AG04450 (cell line): Measurements from ENCODE around the gene ZNF324B. TPM values are rescaled to one million over a fixed set of nuclear protein-coding genes. Genes with fewer than 3 reads are reported as not detected.
"Not testable (repeated sequence)": the region's sequence is repeated elsewhere in the genome, so short reads cannot be mapped to it uniquely, and the experiment has no call there.

ENCODE experiments used
- CTCF ChIA-PET: fragments of 300-600, 350-600 bp; formaldehyde crosslinking; extraction: SDS; loops from one replicate; lab custom pipeline; 2022; ENCODE audit warnings: antibody characterized with exemption, inconsistent platforms; lab: Charles Lee
- POLR2A ChIA-PET: fragments of 350-600 bp; formaldehyde crosslinking; extraction: SDS; loops from one replicate; lab custom pipeline; 2021; ENCODE audit warnings: antibody characterized with exemption, inconsistent platforms; lab: Yijun Ruan, JAX
- DNase-seq: peaks from one replicate; pipeline ENCODE4 v3.0.0-alpha.2; 2011; ENCODE audit warnings: low read depth, low spot score
- H3K27ac ChIP-seq: one replicate; pipeline ENCODE4 v1.5.1; 2012; ENCODE audit warnings: low read depth, low read length, control low read depth
- H3K27me3 ChIP-seq: one replicate; pipeline ENCODE4 v1.6.0; 2012; ENCODE audit warnings: low read length; ENCODE audit not compliant: control insufficient read depth, insufficient read depth
- H3K4me3 ChIP-seq: 2 replicates; pipeline ENCODE4 v1.5.1; 2011; ENCODE audit warnings: mild to moderate bottlenecking, low read depth, low read length, control low read depth
- H3K9me3 ChIP-seq: 2 replicates; pipeline ENCODE4 v1.5.1; 2012; ENCODE audit warnings: low read length; ENCODE audit not compliant: control insufficient read depth, insufficient read depth
- CTCF ChIP-seq: IDR thresholded peaks from 2 replicates; pipeline ENCODE4 v1.5.1; 2011; ENCODE audit warnings: low read depth, low read length, control low read depth, inconsistent platforms
- polyA plus RNA-seq: library from polyadenylated mRNA; depleted of rRNA; stranded (reverse); fragments of >200 nt; gene quantifications from 2 replicates; pipeline ENCODE4 v1.2.3, GENCODE V29; 2011

The ZNF324B gene
- polyA plus RNA-seq, 1 experiment = 1.8 TPM

DNA sequence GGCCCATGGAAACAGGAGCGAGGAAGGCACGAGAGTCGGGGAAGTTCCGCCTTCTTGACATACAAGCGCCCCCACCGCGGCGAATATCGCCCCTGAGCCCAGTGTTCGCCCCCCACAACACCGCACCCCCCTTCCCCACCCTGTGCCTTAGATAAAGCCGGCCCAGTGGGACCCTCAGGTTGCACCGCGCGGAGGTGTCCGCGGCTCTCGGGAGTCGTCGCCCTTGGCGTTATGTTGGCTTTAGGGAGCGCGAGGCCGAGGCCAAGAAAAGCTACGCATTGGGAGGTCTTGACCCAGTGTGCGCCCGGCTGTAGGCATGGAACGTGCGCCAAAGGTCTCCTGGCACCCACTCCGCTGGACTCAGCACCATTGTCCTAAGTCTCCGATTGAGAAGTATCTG lies 10.9 kb upstream of the ZNF324B start:
- ChIA-PET CTCF (no interaction called here), POLR2A (interaction anchor here (1.0 kb wide), 3 partner anchors 11 to 32 kb away, joined by 3 to 7 read pairs (median 6); partner anchors contain the start of genes ZNF324B and ZNF584)
- Histone ChIP-seq H3K4me3 (peak overlapping the region; percentile 93), H3K9me3 (peaks cover 64% of the 10 kb centered on the region), H3K27ac (peak overlapping the region; percentile 90), H3K27me3 (peaks cover 3% of the 10 kb centered on the region)
- no peak for TF ChIP-seq CTCF
- DNase-seq = no peak

DNA sequence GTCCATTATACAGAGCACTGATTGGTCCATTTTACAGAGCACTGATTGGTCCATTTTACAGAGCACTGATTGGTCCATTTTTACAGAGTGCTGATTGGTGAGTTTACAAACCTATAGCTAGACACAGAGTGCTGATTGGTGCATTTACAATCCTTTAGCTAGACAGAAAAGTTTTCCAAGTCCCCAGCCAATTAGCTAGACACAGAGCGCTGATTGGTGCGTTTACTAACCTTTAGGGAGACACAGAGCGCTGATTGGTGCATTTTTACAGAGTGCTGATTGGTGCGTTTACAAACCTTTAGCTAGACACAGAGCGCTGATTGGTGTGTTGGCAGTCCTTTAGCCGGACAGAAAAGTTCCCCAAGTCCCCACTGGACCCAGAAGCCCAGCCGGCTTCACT lies 8.4 kb upstream of the ZNF324B start:
- H3K4me3 ChIP-seq, CTCF ChIA-PET, DNase-seq, H3K27ac ChIP-seq, H3K27me3 ChIP-seq: not testable (repeated sequence)
- POLR2A ChIA-PET = interaction anchor here (0.7 kb wide), 1 partner anchor 34 kb away, joined by 3 read pairs; the partner anchor contains the start of gene ZNF584
- H3K9me3 ChIP-seq = peaks cover 41% of the 10 kb centered on the region

DNA sequence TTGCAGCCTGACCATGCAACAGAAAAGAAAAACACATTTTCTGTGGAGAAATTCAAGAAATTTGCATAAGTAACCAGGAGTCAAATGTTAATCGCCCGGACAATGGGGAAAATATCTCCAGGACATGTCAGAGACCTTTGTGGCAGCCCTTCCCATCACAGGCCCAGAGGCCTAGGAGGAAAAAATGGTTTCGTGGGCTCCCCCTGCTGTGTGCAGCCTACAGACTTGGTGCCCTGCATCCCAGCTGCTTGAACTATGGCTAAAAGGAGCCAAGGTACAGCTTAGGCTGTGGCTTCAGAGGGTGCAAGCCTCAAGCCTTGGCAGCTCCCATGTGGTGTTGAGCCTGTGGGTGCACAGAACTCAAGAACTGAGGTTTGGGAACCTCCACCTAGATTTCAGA lies 2.6 kb upstream of the ZNF324B start:
- CTCF ChIA-PET, H3K27me3 ChIP-seq, DNase-seq, POLR2A ChIA-PET, H3K4me3 ChIP-seq, H3K9me3 ChIP-seq, H3K27ac ChIP-seq: not testable (repeated sequence)

DNA sequence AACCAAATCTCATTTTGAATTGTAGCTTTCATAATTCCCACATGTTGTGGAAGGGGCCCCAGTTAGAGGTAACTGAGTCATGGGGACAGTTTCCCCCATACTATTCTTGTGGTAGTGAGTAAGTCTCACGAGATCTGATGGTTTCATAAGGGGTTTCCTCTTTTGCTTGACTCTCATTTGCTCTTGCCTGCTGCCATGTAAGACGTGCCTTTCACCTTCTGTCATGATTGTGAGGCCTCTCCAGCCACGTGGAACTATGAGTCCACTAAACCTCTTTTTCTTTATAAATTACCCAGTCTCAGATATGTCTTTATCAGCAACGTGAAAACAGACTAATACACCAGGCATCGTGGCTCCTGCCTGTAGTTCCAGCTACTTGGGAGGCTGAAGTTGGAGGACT lies 1.4 kb upstream of the ZNF324B start:
- H3K4me3 ChIP-seq, H3K27me3 ChIP-seq, POLR2A ChIA-PET, H3K27ac ChIP-seq, CTCF ChIA-PET, H3K9me3 ChIP-seq, DNase-seq: not testable (repeated sequence)

- TF ChIP-seq CTCF = no peak
- DNase-seq = no peak
- Histone ChIP-seq H3K27me3 (peaks cover 2% of the 10 kb centered on the region), H3K9me3 (peaks cover 9% of the 10 kb centered on the region; the same call in 1 of the 2 replicates), H3K27ac (no peak overlapping the region), H3K4me3 (peak overlapping the region; percentile 69)
- ChIA-PET POLR2A (interaction anchor here (0.5 to 1.2 kb wide), 5 partner anchors 10 to 93 kb away, joined by 3 to 7 read pairs (median 4); partner anchors contain the start of genes TRIM28, ZBTB45, ZNF132 and ZNF584), CTCF (interaction anchor here (1.1 kb wide), 1 partner anchor 10 kb away, joined by 3 read pairs; no protein-coding TSS in a partner anchor)
These were observed 515 bp upstream of the ZNF324B start for GRCh38 chr19:58450856-58451357.

- Histone ChIP-seq H3K9me3 (peaks cover 9% of the 10 kb centered on the region; the same call in 1 of the 2 replicates), H3K27ac (no peak overlapping the region), H3K27me3 (no peaks in the 10 kb centered on the region), H3K4me3 (no peak overlapping the region)
- CTCF ChIA-PET = no interaction called here
- POLR2A ChIA-PET = no interaction called here
- DNase-seq = no peak
- TF ChIP-seq CTCF = no peak
These were observed 2.3 kb downstream of the ZNF324B start for GRCh38 chr19:58453743-58454142.
